ENCODE results near the gene SPECC1L. TPM values are rescaled to one million over a fixed set of nuclear protein-coding genes. Genes with fewer than 3 reads are reported as not detected.

The SPECC1L gene
- total RNA-seq, 1 donor from 2014 or later = 123 TPM

GRCh38 chr22:24323233-24323632 is 52.6 kb downstream of the SPECC1L start:
- no peak for DNase-seq (ENCODE audit: low read depth, low spot score)
- Mint-ChIP-seq H3K36me3 (ENCODE audit: low read depth) (peaks cover 8% of the 10 kb centered on the region), H3K9me3 (no peaks in the 10 kb centered on the region), H3K27me3 (ENCODE audit: low read depth) (no peaks in the 10 kb centered on the region), H3K4me1 (no peaks in the 10 kb centered on the region), H3K4me3 (no peak overlapping the region), H3K27ac (ENCODE audit: unreplicated experiment) (no peak overlapping the region)
- TF ChIP-seq, protein P1, sequence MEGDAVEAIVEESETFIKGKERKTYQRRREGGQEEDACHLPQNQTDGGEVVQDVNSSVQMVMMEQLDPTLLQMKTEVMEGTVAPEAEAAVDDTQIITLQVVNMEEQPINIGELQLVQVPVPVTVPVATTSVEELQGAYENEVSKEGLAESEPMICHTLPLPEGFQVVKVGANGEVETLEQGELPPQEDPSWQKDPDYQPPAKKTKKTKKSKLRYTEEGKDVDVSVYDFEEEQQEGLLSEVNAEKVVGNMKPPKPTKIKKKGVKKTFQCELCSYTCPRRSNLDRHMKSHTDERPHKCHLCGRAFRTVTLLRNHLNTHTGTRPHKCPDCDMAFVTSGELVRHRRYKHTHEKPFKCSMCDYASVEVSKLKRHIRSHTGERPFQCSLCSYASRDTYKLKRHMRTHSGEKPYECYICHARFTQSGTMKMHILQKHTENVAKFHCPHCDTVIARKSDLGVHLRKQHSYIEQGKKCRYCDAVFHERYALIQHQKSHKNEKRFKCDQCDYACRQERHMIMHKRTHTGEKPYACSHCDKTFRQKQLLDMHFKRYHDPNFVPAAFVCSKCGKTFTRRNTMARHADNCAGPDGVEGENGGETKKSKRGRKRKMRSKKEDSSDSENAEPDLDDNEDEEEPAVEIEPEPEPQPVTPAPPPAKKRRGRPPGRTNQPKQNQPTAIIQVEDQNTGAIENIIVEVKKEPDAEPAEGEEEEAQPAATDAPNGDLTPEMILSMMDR (conservative IDR thresholded peaks at IDR 0.05) = no peak

DNA sequence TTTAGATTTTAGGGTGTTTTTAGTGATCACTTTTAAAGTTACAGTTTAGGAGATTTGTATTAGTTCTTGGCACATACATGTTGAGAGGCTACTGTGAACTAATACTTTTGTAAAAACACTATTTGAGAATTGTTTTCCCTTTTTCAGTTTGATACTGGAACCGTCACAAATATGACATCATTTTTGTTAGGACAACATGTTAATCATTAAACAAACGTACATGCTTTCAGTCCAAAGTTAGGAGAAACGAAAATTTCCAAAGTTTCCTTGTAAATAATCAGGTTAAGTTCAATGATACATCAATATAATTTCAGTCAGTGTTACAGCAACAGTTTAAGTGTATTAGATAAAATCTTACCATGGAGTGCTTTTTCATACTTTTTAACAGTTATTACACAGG is 53.1 kb downstream of the SPECC1L start:
- H3K4me1 Mint-ChIP-seq = no peaks in the 10 kb centered on the region
- DNase-seq (ENCODE audit: low read depth, low spot score) = no peak
- no peak overlapping the region for H3K27ac Mint-ChIP-seq (ENCODE audit: unreplicated experiment)
- H3K4me3 Mint-ChIP-seq = no peak overlapping the region
- peaks cover 8% of the 10 kb centered on the region for H3K36me3 Mint-ChIP-seq (ENCODE audit: low read depth)
- no peaks in the 10 kb centered on the region for H3K9me3 Mint-ChIP-seq
- no peaks in the 10 kb centered on the region for H3K27me3 Mint-ChIP-seq (ENCODE audit: low read depth)
- TF ChIP-seq, protein P1 (conservative IDR thresholded peaks at IDR 0.05) = no peak

DNA sequence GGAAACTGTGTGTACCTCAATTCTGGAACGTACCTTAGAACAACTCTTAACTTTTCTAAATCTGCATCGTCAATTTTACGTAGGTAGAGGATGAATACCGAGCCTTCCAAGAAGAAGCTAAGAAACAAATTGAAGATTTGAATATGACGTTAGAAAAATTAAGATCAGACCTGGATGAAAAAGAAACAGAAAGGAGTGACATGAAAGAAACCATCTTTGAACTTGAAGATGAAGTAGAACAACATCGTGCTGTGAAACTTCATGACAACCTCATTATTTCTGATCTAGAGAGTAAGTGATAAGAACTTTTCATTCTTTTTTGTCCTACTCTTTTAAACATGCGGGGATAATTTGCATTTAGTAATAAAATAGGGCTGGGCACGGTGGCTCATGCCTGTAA is 53.5 kb downstream of the SPECC1L start:
- no peaks in the 10 kb centered on the region for H3K27me3 Mint-ChIP-seq (ENCODE audit: low read depth)

GRCh38 chr22:24325105-24325757 is 54.6 kb downstream of the SPECC1L start:
- Mint-ChIP-seq H3K4me1 (no peaks in the 10 kb centered on the region), H3K27me3 (ENCODE audit: low read depth) (no peaks in the 10 kb centered on the region), H3K9me3 (no peaks in the 10 kb centered on the region), H3K36me3 (ENCODE audit: low read depth) (no peaks in the 10 kb centered on the region), H3K4me3 (no peak overlapping the region), H3K27ac (ENCODE audit: unreplicated experiment) (no peak overlapping the region)
- DNase-seq (ENCODE audit: low read depth, low spot score) = no peak
- TF ChIP-seq, protein P1 (conservative IDR thresholded peaks at IDR 0.05) = peak; percentile 69

More for the DNA sequence above, 53.5 kb downstream of the SPECC1L start:
- Mint-ChIP-seq H3K36me3 (ENCODE audit: low read depth) (peaks cover 4% of the 10 kb centered on the region), H3K4me3 (no peak overlapping the region), H3K4me1 (no peaks in the 10 kb centered on the region), H3K27ac (ENCODE audit: unreplicated experiment) (no peak overlapping the region), H3K9me3 (no peaks in the 10 kb centered on the region)
- no peak for DNase-seq (ENCODE audit: low read depth, low spot score)
- TF ChIP-seq, protein P1 (conservative IDR thresholded peaks at IDR 0.05) = no peak

DNA sequence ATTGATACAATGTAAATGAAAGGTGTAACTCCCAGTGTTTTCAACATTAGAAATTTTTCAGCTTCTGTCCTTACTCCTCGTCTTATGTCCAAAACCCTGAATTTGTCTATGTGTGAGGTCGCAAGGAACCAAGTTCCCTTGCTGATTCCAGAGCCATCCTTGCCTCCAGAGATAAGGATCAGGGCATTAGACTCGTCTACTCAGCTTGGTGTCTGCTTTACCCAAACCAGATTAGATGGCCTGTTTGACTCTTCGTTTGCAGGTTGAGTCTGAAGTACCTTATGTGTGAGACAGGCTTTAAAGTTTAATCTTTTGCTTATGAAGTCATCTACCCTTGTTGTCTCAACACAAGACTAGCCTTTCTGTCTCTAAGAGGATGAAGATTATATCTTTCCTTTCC is 55.6 kb downstream of the SPECC1L start:
- Mint-ChIP-seq H3K9me3 (no peaks in the 10 kb centered on the region), H3K27me3 (ENCODE audit: low read depth) (no peaks in the 10 kb centered on the region), H3K36me3 (ENCODE audit: low read depth) (peaks cover 4% of the 10 kb centered on the region), H3K4me3 (no peak overlapping the region), H3K27ac (ENCODE audit: unreplicated experiment) (no peak overlapping the region), H3K4me1 (no peaks in the 10 kb centered on the region)
- TF ChIP-seq, protein P1 (conservative IDR thresholded peaks at IDR 0.05) = no peak
- DNase-seq (ENCODE audit: low read depth, low spot score) = no peak

Measured in neural crest cell (in vitro differentiated cells).